HEK293 (cell line): ENCODE data around the gene FOXK2.
A peak's percentile ranks its signal among the peaks of the same experiment; 100 is the strongest.

Experiments
- CTCF ChIP-seq: fragments of 450-650 bp; formaldehyde crosslinking; IDR thresholded peaks from 2 replicates; pipeline ENCODE4 v1.5.1; 2016; ENCODE audit warnings: missing biosample characterization, missing genetic modification characterization
- ELK4 ChIP-seq: IDR thresholded peaks from 2 replicates; pipeline ENCODE4 v1.6.1; 2011; ENCODE audit warnings: mild to moderate bottlenecking, low read depth, low read length, borderline replicate concordance
- FEZF1 ChIP-seq: fragments of 450-650 bp; formaldehyde crosslinking; IDR thresholded peaks from 2 replicates; pipeline ENCODE4 v1.5.1; 2016; ENCODE audit warnings: missing biosample characterization, missing genetic modification characterization
- INSM2 ChIP-seq: fragments of 450-650 bp; formaldehyde crosslinking; IDR thresholded peaks from 2 replicates; pipeline ENCODE4 v1.5.1; 2016; ENCODE audit warnings: missing biosample characterization, missing genetic modification characterization
- KLF10 ChIP-seq: fragments of 450-650 bp; IDR thresholded peaks from 2 replicates; pipeline ENCODE4 v1.5.1; 2018; ENCODE audit warnings: missing biosample characterization, mild to moderate bottlenecking, missing genetic modification characterization
- KLF8 ChIP-seq: fragments of 450-650 bp; formaldehyde crosslinking; IDR thresholded peaks from 2 replicates; pipeline ENCODE4 v1.5.1; 2016; ENCODE audit warnings: missing biosample characterization, missing genetic modification characterization
- MYNN ChIP-seq: fragments of 450-650 bp; formaldehyde crosslinking; IDR thresholded peaks from 2 replicates; pipeline ENCODE4 v1.5.1; 2016; ENCODE audit warnings: missing biosample characterization, missing genetic modification characterization, borderline replicate concordance
- PRDM1 ChIP-seq: fragments of 450-650 bp; formaldehyde crosslinking; IDR thresholded peaks from 2 replicates; pipeline ENCODE4; 2016; ENCODE audit warnings: missing biosample characterization, missing genetic modification characterization
- SP3 ChIP-seq: fragments of 450-650 bp; formaldehyde crosslinking; IDR thresholded peaks from 2 replicates; pipeline ENCODE4 v1.5.1; 2016; ENCODE audit warnings: missing biosample characterization, missing genetic modification characterization
- SP7 ChIP-seq: fragments of 450-650 bp; formaldehyde crosslinking; IDR thresholded peaks from 2 replicates; pipeline ENCODE4 v1.5.1; 2016; ENCODE audit warnings: missing biosample characterization, missing genetic modification characterization
- TRIM28 ChIP-seq: IDR thresholded peaks from 2 replicates; pipeline ENCODE4 v1.6.1; 2011; ENCODE audit warnings: low read length, control low read depth, borderline replicate concordance
- YY1 ChIP-seq: fragments of 450-650 bp; formaldehyde crosslinking; IDR thresholded peaks from 2 replicates; pipeline ENCODE4 v1.5.1; 2018; ENCODE audit warnings: missing biosample characterization, missing genetic modification characterization
- YY2 ChIP-seq: fragments of 450-650 bp; formaldehyde crosslinking; IDR thresholded peaks from 2 replicates; pipeline ENCODE4 v1.5.1; 2016; ENCODE audit warnings: missing biosample characterization, missing genetic modification characterization
- ZBTB48 ChIP-seq: fragments of 450-650 bp; formaldehyde crosslinking; IDR thresholded peaks from 2 replicates; pipeline ENCODE4 v1.5.1; 2016; ENCODE audit warnings: missing biosample characterization, missing genetic modification characterization
- ZBTB7A ChIP-seq: fragments of 450-650 bp; formaldehyde crosslinking; IDR thresholded peaks from 2 replicates; pipeline ENCODE4 v1.5.1; 2016; ENCODE audit warnings: low read depth, missing biosample characterization, missing genetic modification characterization
- ZFP3 ChIP-seq: fragments of 450-650 bp; formaldehyde crosslinking; IDR thresholded peaks from 2 replicates; pipeline ENCODE4 v1.5.1; 2016; ENCODE audit warnings: low read depth, missing biosample characterization, missing genetic modification characterization
- ZNF112 ChIP-seq: fragments of 450-650 bp; formaldehyde crosslinking; IDR thresholded peaks from 2 replicates; pipeline ENCODE4 v1.5.0; 2017; ENCODE audit warnings: missing biosample characterization, missing genetic modification characterization
- ZNF121 ChIP-seq: fragments of 450-650 bp; formaldehyde crosslinking; IDR thresholded peaks from 2 replicates; pipeline ENCODE4 v1.5.1; 2016; ENCODE audit warnings: missing biosample characterization, missing genetic modification characterization
- ZNF132 ChIP-seq: fragments of 450-650 bp; formaldehyde crosslinking; IDR thresholded peaks from 2 replicates; pipeline ENCODE4 v1.5.1; 2017; ENCODE audit warnings: missing biosample characterization, missing genetic modification characterization, borderline replicate concordance
- ZNF174 ChIP-seq: fragments of 450-650 bp; formaldehyde crosslinking; IDR thresholded peaks from 2 replicates; pipeline ENCODE4 v1.5.0; 2017; ENCODE audit warnings: missing biosample characterization, mild to moderate bottlenecking, missing genetic modification characterization
- ZNF24 ChIP-seq: fragments of 450-650 bp; formaldehyde crosslinking; IDR thresholded peaks from 2 replicates; pipeline ENCODE4 v1.5.1; 2016; ENCODE audit warnings: missing biosample characterization, missing genetic modification characterization
- ZNF350 ChIP-seq: fragments of 450-650 bp; formaldehyde crosslinking; IDR thresholded peaks from 2 replicates; pipeline ENCODE4 v1.5.0; 2017; ENCODE audit warnings: missing biosample characterization, mild to moderate bottlenecking, missing genetic modification characterization
- ZNF366 ChIP-seq: fragments of 450-650 bp; formaldehyde crosslinking; conservative IDR thresholded peaks from 2 replicates; pipeline ENCODE4 v1.5.1; 2016; ENCODE audit warnings: missing biosample characterization, missing genetic modification characterization
- ZNF391 ChIP-seq: fragments of 450-650 bp; formaldehyde crosslinking; IDR thresholded peaks from 2 replicates; pipeline ENCODE4 v1.5.1; 2016; ENCODE audit warnings: low read depth, missing biosample characterization, missing genetic modification characterization, borderline replicate concordance
- ZNF514 ChIP-seq: fragments of 450-650 bp; formaldehyde crosslinking; IDR thresholded peaks from 2 replicates; pipeline ENCODE4 v1.5.1; 2016; ENCODE audit warnings: missing biosample characterization, missing genetic modification characterization
- ZNF624 ChIP-seq: fragments of 450-650 bp; formaldehyde crosslinking; IDR thresholded peaks from 2 replicates; pipeline ENCODE4 v1.5.1; 2017; ENCODE audit warnings: missing biosample characterization, missing genetic modification characterization
- ZNF654 ChIP-seq: fragments of 450-650 bp; formaldehyde crosslinking; IDR thresholded peaks from 2 replicates; pipeline ENCODE4 v1.5.1; 2016; ENCODE audit warnings: low read depth, missing biosample characterization, missing genetic modification characterization
- ZSCAN30 ChIP-seq: fragments of 450-650 bp; IDR thresholded peaks from 2 replicates; pipeline ENCODE4 v1.5.1; 2018; ENCODE audit warnings: missing biosample characterization, mild to moderate bottlenecking, missing genetic modification characterization, moderate library complexity

The FOXK2 gene

GRCh38 chr17:82497483-82498405 lies 21.8 kb upstream of the FOXK2 start (continued):
- no peak for TF ChIP-seq ELK4
- TF ChIP-seq MYNN, result no peak
- TF ChIP-seq ZFP3 (tag by site-specific recombination), result no peak
- no peak for TF ChIP-seq ZNF174 (tag by site-specific recombination)
- no peak for TF ChIP-seq ZNF514 (tag by site-specific recombination)
- no peak for TF ChIP-seq ZSCAN30
- TF ChIP-seq ZBTB7A (tag by site-specific recombination), result no peak
- TF ChIP-seq TRIM28, result no peak
- peak; percentile 31; the same call in 1 of the 2 replicates for TF ChIP-seq ZBTB48
- TF ChIP-seq FEZF1 (tag by site-specific recombination), result no peak
- TF ChIP-seq PRDM1 (tag by site-specific recombination), result no peak
- TF ChIP-seq ZNF654, result no peak
- no peak for TF ChIP-seq ZNF24
- 0 out of 2 replicates have a peak, but pooled peaks have one; percentile 8 for TF ChIP-seq KLF8 (tag by site-specific recombination)
- TF ChIP-seq ZNF132, result no peak
- TF ChIP-seq YY1 (tag by site-specific recombination), result no peak
- no peak for TF ChIP-seq KLF10 (tag by site-specific recombination)
- TF ChIP-seq CTCF (tag by site-specific recombination), result no peak
- TF ChIP-seq INSM2 (tag by site-specific recombination), result no peak
- TF ChIP-seq ZNF391, result no peak
- no peak for TF ChIP-seq ZNF121
- TF ChIP-seq SP3 (tag by site-specific recombination), result no peak
- no peak for TF ChIP-seq YY2 (tag by site-specific recombination)
- TF ChIP-seq SP7, result no peak
- no peak for TF ChIP-seq ZNF350 (tag by site-specific recombination)
- TF ChIP-seq ZNF366 (tag by site-specific recombination), result no peak
- TF ChIP-seq ZNF624 (tag by site-specific recombination), result no peak
- no peak for TF ChIP-seq ZNF112 (tag by site-specific recombination)
